ENCODE results near the gene GRIN2D. TPM values are rescaled to one million over a fixed set of nuclear protein-coding genes. Genes with fewer than 3 reads are reported as not detected.
"Not testable (repeated sequence)": the region's sequence is repeated elsewhere in the genome, so short reads cannot be mapped to it uniquely, and the experiment has no call there.

GRIN2D gene
- total RNA-seq, 1 experiment from 2014 or later, result 0.03 TPM

DNA sequence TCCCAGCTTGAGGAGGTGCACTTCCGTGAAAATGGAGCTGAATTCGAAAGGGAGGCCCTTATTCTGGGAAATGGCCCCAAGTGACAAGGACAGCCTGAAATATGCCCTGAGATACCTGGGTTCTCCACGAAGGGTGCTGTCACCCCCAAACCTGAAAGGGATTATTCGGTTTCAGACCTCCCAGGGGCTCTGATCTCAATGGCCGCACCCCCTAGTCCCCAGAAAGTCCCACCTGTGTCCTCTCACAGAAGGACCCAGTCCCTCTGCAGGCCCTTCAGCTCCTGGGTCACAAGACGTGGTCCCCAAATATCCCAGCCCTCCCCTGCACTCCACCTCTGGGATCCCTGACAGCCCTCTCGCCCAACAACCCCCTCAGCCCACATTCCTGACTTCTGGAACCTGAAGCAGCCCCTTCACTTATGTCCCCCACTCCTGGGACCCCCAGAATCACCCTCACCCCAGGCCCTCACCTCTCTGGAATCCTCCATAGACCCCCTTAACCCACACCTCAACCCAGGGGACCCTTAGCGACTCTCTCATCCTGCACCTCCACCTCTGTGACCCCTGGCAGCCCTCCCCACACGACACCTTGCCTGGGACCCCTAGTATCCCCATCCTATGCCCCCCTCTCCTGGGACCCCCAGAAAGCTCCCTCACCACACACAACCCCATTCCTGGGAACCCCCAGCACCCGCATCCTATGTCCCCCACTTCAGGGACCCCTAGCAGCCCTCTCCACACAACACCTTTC lies 28.7 kb upstream of the GRIN2D start:
- Histone ChIP-seq H3K27me3 (no peaks in the 10 kb centered on the region), H3K4me3 (no peak overlapping the region), H3K9me3 (no peaks in the 10 kb centered on the region), H3K36me3 (peaks cover 12% of the 10 kb centered on the region)
- DNase-seq, result no peak

GRCh38 chr19:48365602-48366001 lies 27.9 kb upstream of the GRIN2D start:
- no peak overlapping the region for H3K4me3 ChIP-seq
- H3K36me3 ChIP-seq, result peaks cover 9% of the 10 kb centered on the region
- H3K9me3 ChIP-seq, result no peaks in the 10 kb centered on the region
- H3K27me3 ChIP-seq, result no peaks in the 10 kb centered on the region
- DNase-seq, result no peak

- H3K9me3 ChIP-seq, result no peaks in the 10 kb centered on the region
- H3K4me3 ChIP-seq, result no peak overlapping the region
- H3K36me3 ChIP-seq, result no peaks in the 10 kb centered on the region
- no peak for DNase-seq
- H3K27me3 ChIP-seq, result no peaks in the 10 kb centered on the region
Measured at GRCh38 chr19:48367855-48368254, 25.6 kb upstream of the GRIN2D start.

- no peaks in the 10 kb centered on the region for H3K9me3 ChIP-seq
- no peaks in the 10 kb centered on the region for H3K36me3 ChIP-seq
- no peak for DNase-seq
- H3K4me3 ChIP-seq, result no peak overlapping the region
- H3K27me3 ChIP-seq, result no peaks in the 10 kb centered on the region
Measured at GRCh38 chr19:48368936-48369335, 24.5 kb upstream of the GRIN2D start.

DNA sequence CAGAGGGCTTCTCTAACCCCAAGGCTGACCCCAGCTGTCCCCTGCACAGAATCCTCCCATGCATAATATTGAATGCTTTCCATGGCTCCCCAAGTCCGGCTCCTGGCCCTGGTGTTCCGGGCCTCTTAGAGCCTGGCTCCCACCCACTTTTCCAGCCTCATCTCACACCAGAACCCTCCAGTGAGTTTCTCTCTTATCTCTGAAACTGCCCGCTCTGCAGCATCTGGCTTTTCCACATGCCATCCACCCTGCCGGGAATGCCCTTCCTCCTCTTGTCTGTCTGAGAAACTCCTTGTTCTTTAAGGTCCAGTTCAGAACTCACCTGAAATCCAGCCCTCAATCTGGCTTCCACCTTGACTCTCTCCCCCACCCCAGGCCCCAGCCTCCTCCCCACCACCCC lies 22.5 kb upstream of the GRIN2D start:
- Histone ChIP-seq H3K4me3 (no peak overlapping the region), H3K36me3 (no peaks in the 10 kb centered on the region), H3K9me3 (no peaks in the 10 kb centered on the region), H3K27me3 (no peaks in the 10 kb centered on the region)
- no peak for DNase-seq

- no peaks in the 10 kb centered on the region for H3K9me3 ChIP-seq
- H3K27me3 ChIP-seq, result no peaks in the 10 kb centered on the region
- no peak for DNase-seq
- H3K4me3 ChIP-seq, result no peak overlapping the region
- H3K36me3 ChIP-seq, result no peaks in the 10 kb centered on the region
Measured at GRCh38 chr19:48371367-48371766, 22.1 kb upstream of the GRIN2D start.

- H3K4me3 ChIP-seq, DNase-seq, H3K9me3 ChIP-seq, H3K36me3 ChIP-seq, H3K27me3 ChIP-seq: not testable (repeated sequence)
Measured at GRCh38 chr19:48371771-48372170, 21.7 kb upstream of the GRIN2D start.

- Histone ChIP-seq H3K4me3 (no peak overlapping the region), H3K36me3 (no peaks in the 10 kb centered on the region), H3K27me3 (no peaks in the 10 kb centered on the region), H3K9me3 (no peaks in the 10 kb centered on the region)
- DNase-seq, result no peak
Measured at GRCh38 chr19:48372904-48373303, 20.6 kb upstream of the GRIN2D start.

- no peak for DNase-seq
- Histone ChIP-seq H3K9me3 (no peaks in the 10 kb centered on the region), H3K36me3 (no peaks in the 10 kb centered on the region), H3K27me3 (no peaks in the 10 kb centered on the region), H3K4me3 (no peak overlapping the region)
Measured at GRCh38 chr19:48373567-48373966, 19.9 kb upstream of the GRIN2D start.

DNA sequence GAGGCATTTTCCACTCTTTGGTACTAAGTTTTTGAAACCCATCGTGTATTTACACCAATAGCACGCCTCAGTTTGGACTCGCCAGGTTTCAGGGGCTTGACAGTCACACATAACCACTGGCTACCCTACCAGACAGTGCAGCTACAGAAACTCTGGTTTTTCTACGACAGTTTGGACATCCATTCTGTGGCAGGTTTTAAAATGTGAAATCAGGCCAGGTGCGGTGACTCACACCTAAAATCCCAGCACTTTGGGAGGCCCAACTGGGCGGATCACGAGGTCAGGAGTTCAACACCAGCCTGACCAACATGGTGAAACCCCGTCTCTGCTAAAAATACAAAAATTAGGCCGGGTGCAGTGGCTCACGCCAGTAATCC lies 15.3 kb upstream of the GRIN2D start:
- Histone ChIP-seq H3K27me3 (no peaks in the 10 kb centered on the region), H3K9me3 (no peaks in the 10 kb centered on the region), H3K36me3 (peaks cover 25% of the 10 kb centered on the region), H3K4me3 (no peak overlapping the region)
- no peak for DNase-seq

DNA sequence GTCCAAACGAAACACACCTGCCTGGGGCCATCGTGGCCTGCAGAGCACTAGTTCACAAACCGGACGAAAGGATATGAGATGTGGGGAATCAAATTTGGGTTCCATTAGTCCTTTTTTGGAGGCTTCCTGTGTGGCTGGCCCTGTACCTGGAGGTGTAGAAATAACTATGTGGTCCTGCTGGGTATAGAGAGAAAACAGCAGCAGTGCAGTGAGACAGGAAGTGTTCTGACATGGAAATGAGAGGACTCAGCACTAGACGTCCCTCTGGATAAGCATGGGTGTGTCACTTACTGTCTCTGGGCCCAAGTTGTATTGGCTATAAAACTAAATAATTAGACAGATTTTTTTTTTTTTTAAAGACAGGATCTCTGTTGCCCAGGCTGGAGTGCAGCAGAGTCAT lies 14.4 kb upstream of the GRIN2D start:
- DNase-seq, result no peak
- Histone ChIP-seq H3K9me3 (no peaks in the 10 kb centered on the region), H3K4me3 (no peak overlapping the region), H3K27me3 (no peaks in the 10 kb centered on the region), H3K36me3 (peaks cover 34% of the 10 kb centered on the region)

DNA sequence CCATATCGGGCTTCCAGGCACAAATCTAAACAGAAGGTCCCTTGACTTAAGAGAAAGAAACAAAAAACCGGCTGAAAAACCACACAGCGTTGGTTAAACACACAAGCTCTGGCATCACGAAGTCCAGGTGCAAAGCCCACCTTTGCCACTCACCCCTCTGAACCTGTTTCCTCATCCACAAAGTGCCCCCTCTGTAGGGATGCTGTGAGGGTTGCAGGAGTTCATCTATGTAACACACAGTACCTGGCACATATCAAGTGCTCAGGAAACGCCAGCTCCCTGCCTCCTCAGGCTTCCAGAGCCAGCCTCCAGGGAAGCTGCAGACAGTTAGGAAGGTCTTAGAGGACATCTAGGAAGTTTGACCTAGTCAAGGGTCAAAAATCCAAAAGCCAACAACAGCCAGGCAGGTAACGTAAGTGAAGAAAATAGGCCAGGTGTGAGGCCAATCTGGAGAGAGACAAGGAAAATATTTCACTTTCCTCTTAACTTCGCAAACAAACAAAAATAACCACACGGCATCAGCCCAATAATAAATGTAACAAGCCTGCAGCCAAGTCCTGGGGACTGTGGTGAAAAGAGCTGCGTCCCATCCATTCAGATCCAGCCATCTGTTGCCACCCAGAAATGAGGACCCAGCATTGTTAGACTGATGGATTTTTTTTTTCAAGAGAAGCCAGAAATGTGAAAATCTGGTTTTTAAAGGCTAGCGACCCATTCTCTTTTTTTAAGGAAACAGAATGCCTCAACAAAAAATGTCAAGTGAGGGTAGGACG lies 12.1 kb upstream of the GRIN2D start:
- H3K4me3 ChIP-seq, result no peak overlapping the region
- peaks cover 57% of the 10 kb centered on the region for H3K36me3 ChIP-seq
- DNase-seq, result no peak
- no peaks in the 10 kb centered on the region for H3K9me3 ChIP-seq
- no peaks in the 10 kb centered on the region for H3K27me3 ChIP-seq

GRCh38 chr19:48382286-48382685 lies 11.2 kb upstream of the GRIN2D start:
- no peak for DNase-seq
- H3K27me3 ChIP-seq, result no peaks in the 10 kb centered on the region
- H3K4me3 ChIP-seq, result no peak overlapping the region
- H3K9me3 ChIP-seq, result no peaks in the 10 kb centered on the region
- peaks cover 67% of the 10 kb centered on the region for H3K36me3 ChIP-seq

DNA sequence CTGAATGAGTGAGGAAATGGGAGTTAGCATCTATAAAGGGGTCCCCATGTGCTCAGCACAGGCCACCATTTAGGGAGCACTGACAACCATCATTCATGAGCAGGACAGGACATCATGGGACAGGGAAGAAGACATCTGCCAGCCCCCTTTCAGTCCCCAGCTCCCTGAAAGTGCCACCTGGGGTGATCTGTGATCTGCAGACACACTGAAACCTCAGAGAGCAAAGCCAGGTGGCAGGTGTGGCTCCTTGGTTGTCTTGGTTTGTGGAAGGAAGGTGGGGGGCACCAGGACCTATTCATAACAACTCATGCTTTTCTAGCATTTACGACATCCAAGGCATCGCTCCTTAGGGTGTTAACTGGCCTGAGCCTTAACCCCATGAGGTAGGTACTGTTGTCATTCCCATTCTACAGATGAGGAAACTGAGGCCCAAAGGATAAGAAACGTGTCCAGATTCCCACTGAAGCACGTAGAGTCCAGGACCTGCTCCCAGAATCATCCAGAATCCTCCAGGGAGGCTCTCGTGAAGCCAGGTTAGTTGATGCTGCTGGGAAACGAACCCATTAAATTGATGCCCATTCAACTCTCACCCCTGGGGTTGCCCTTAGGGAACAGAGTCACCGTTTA lies 7.9 kb upstream of the GRIN2D start:
- no peak overlapping the region for H3K4me3 ChIP-seq
- no peaks in the 10 kb centered on the region for H3K27me3 ChIP-seq
- no peak for DNase-seq
- H3K36me3 ChIP-seq, result peaks cover 81% of the 10 kb centered on the region
- H3K9me3 ChIP-seq, result no peaks in the 10 kb centered on the region

GRCh38 chr19:48386981-48387380 lies 6.5 kb upstream of the GRIN2D start:
- no peaks in the 10 kb centered on the region for H3K27me3 ChIP-seq
- H3K9me3 ChIP-seq, result no peaks in the 10 kb centered on the region
- DNase-seq, result no peak
- peaks cover 81% of the 10 kb centered on the region for H3K36me3 ChIP-seq
- no peak overlapping the region for H3K4me3 ChIP-seq

GRCh38 chr19:48390188-48391099 lies 3.0 kb upstream of the GRIN2D start:
- peak; percentile 63 for DNase-seq
- Histone ChIP-seq H3K27me3 (peaks cover 19% of the 10 kb centered on the region), H3K36me3 (peaks cover 49% of the 10 kb centered on the region), H3K4me3 (peak overlapping the region; percentile 94), H3K9me3 (no peaks in the 10 kb centered on the region)
